HG03175 (cell line): ENCODE results near the gene TPRX2.
"Not testable (repeated sequence)": the region's sequence is repeated elsewhere in the genome, so short reads cannot be mapped to it uniquely, and the experiment has no call there.

Experiments
- ATAC-seq: cut with Tn5 transposase; IDR thresholded peaks from one replicate; pipeline ENCODE4 v1.9.1; 2021; ENCODE audit warnings: mild to moderate bottlenecking, moderate library complexity; ENCODE audit not compliant: unreplicated experiment

TPRX2 gene

GRCh38 chr19:47858646-47859285, at the start of gene TPRX2:
TPRX2 (plus strand) TSS chr19:47859235; CDS start chr19:47859247, 12 bp downstream.
- ATAC-seq = not testable (repeated sequence)

GRCh38 chr19:47813304-47813994, 45.6 kb upstream of the TPRX2 start:
- no peak for ATAC-seq

- ATAC-seq = no peak
These were observed 45.1 kb upstream of the TPRX2 start for GRCh38 chr19:47813995-47814328.

GRCh38 chr19:47816270-47816669, 42.8 kb upstream of the TPRX2 start:
- not testable (repeated sequence) for ATAC-seq

- ATAC-seq = not testable (repeated sequence)
These were observed 40.8 kb upstream of the TPRX2 start for GRCh38 chr19:47818221-47818620.

GRCh38 chr19:47819858-47820257, 39.2 kb upstream of the TPRX2 start:
- no peak for ATAC-seq

- ATAC-seq = no peak
These were observed 38.6 kb upstream of the TPRX2 start for GRCh38 chr19:47820410-47820809.

GRCh38 chr19:47821460-47822020, 37.5 kb upstream of the TPRX2 start, which contains the start of gene CRX:
CRX (plus strand) TSS chr19:47821937; CDS start chr19:47834444, 12,507 bp downstream.
- ATAC-seq = no peak

GRCh38 chr19:47824396-47824795, 34.6 kb upstream of the TPRX2 start:
- no peak for ATAC-seq

GRCh38 chr19:47826800-47827199, 32.2 kb upstream of the TPRX2 start:
- no peak for ATAC-seq

- ATAC-seq = no peak
These were observed 26.3 kb upstream of the TPRX2 start for GRCh38 chr19:47832723-47833122.

GRCh38 chr19:47836038-47836437, 23.0 kb upstream of the TPRX2 start:
- no peak for ATAC-seq

GRCh38 chr19:47839411-47839810, 19.6 kb upstream of the TPRX2 start:
- ATAC-seq = no peak

GRCh38 chr19:47839913-47840312, 19.1 kb upstream of the TPRX2 start:
- ATAC-seq = no peak

- no peak for ATAC-seq
These were observed 16.1 kb upstream of the TPRX2 start for GRCh38 chr19:47842941-47843340.

GRCh38 chr19:47848425-47848822, 10.6 kb upstream of the TPRX2 start:
- no peak for ATAC-seq

GRCh38 chr19:47848823-47849473, 10.1 kb upstream of the TPRX2 start:
- no peak for ATAC-seq

- no peak for ATAC-seq
These were observed 6.0 kb upstream of the TPRX2 start for GRCh38 chr19:47853003-47853402.

- no peak for ATAC-seq
These were observed 4.6 kb upstream of the TPRX2 start for GRCh38 chr19:47854459-47854858.

- not testable (repeated sequence) for ATAC-seq
These were observed 804 bp upstream of the TPRX2 start for GRCh38 chr19:47858231-47858630.

GRCh38 chr19:47859838-47860237, 803 bp downstream of the TPRX2 start:
- ATAC-seq = not testable (repeated sequence)
